ENCODE measurements around the gene FNDC3B. TPM values are rescaled to one million over a fixed set of nuclear protein-coding genes. Genes with fewer than 3 reads are reported as not detected.
"Not testable (repeated sequence)": the region's sequence is repeated elsewhere in the genome, so short reads cannot be mapped to it uniquely, and the experiment has no call there.

FNDC3B gene
- total RNA-seq, 1 donor from 2014 or later = 14.7 TPM

DNA sequence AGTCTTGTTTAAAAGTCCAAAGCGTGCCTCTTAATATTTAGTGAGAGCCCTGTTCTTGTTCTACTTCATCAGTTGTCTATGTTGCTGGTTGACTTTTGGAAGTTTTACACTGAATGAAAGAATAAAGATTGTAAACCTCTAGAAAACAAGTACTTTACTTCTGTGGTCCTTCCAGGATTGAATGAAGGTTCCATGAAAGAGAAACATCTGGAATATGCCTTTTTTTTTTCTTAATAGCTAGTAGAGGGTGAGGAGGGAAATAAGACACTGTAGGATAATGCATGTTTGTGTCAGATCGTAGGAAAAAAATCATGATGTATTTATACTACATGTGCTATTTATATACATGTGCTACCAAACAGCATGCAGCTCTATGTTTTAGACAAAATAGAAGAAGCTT, 205.9 kb downstream of the FNDC3B start:
- no peak for FAIRE-seq
- DNase-seq (ENCODE audit: low spot score in 2 of 2) = no peak

DNA sequence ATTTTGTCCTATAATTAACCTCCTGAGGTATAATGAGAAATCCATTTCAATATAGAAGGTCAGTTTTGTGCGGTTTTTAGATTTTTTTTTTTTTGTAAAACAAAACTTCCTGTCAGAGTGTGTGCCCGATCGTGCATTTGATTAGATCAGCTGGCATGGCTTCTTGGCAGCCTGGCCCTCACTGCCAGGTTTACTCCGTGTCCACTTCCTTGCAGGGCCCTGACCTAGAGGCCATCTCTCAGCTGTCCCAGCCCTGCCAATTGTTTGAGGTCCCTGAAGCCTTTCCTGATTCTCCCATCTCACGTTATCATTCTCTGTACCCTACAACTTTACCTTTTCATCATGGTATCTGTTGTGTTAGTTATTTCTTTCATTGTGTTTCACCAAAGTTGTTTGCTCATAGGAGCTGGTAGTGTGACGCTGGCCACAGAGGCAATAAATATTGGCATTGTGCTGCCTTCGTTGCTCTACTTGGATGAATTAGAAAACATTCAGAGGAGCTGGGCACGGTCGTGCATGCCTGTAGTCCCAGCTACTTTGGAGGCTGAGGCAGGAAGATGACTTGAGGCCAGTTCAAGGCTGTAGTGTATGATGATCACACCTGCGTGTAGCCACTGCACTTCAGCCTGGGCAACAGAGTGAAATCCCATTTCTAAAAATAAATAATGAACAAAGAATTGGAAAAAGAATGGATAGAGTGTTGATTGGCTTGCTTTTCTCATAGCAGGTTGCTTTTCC, 206.9 kb downstream of the FNDC3B start:
- no peak for FAIRE-seq

DNA sequence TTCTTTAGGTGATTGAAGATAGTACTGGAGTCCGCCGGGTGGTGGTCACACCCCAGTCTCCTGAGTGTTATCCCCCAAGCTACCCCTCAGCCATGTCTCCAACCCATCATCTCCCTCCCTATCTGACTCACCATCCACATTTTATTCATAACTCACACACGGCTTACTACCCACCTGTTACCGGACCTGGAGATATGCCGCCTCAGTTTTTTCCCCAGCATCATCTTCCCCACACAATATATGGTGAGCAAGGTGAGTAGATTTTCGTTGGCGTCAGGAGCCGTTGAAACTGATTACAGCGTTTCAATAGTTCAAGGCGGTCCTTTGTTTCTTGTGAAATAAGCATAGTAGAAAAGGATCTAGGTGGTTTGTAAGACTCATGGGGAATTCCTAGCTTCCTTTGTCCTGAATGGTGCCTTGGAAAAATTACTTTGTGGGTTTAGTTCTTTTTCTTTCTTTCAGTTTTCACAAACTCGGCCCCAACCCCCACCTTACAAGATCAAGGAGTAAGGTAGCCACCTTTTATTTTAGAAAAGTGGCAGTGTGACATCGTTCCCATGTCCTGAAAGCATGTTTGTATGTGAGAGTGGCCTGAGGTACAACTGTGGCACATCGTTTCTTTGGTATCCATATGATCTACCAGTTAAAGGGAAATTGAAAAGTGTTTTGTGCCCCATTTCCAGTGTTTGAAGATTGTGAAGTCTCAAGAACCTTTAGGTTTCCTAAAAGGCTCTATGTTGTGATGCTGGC, 208.3 kb downstream of the FNDC3B start:
- DNase-seq (ENCODE audit: low spot score in 2 of 2) (no peak), FAIRE-seq (no peak)

More for the DNA sequence above, 206.9 kb downstream of the FNDC3B start:
- DNase-seq (ENCODE audit: low spot score in 2 of 2) = no peak

DNA sequence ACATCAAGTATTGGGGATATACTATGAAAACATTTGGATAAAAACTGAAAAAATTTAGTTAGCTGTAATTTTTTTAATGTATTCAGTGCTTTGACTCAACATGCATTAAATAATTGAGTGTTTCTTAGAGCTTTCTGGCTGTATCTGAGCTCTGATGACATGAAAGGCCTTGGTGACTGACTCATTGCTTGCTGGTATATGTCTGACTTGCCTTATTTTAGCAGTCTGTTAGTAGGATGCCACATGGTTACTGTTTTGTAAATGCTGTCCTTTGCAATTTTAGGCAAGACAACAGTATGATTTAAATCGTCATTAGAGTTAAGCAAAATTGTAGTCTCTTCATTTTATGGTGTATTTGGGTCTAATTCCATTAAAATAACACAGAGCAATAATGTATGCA, 209.7 kb downstream of the FNDC3B start:
- FAIRE-seq (no peak), DNase-seq (ENCODE audit: low spot score in 2 of 2) (no peak)

DNA sequence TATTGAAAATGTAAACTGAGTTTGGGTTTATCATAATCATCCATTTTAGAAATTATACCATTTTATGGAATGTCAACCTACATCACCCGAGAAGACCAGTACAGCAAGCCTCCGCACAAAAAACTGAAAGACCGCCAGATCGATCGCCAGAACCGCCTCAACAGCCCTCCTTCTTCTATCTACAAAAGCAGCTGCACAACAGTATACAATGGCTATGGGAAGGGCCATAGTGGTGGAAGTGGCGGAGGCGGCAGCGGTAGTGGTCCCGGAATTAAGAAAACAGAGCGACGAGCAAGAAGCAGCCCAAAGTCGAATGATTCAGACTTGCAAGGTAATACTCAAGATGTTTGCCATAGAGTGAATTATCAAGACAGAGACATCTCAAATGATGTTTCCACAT, 211.8 kb downstream of the FNDC3B start:
- FAIRE-seq (no peak), DNase-seq (ENCODE audit: low spot score in 2 of 2) (no peak)

DNA sequence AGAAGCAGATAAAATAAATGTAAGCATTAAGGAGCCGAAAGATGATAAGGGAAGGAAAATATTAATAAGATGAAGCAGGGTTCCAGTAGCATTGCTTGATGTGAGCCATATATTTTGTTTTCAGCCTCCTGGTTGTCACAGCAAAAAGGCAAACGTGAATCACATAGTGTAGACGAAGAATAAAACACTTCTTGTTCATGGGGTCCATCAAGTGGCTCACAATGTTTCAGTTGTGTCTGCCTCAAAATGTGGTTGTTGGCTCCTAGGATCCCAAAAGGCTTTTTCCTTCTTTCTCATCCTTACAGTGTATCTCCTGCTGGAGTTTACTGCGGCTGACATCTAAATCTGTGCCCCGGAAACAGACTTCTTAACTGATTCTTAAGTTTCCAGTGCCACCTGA, 213.8 kb downstream of the FNDC3B start:
- FAIRE-seq = no peak
- no peak for DNase-seq (ENCODE audit: low spot score in 2 of 2)

DNA sequence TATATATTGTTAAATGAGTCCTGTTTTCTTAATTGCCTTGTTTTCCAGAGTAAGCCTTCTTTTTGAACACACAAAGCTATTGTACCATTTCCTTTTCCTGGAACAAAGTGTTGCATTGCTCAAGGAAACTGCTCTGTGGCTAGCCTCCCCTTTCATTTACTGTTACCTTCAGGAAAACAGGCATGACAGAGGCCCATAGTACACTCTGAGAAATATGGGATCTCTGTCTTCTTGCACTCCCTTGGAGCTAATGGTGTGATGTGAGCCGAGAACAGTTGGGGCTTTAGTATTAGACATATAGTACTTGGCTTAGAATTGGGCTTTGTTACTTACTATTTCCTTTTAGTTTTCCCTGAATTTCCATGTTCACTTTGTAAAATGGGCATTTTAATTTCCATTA, 215.2 kb downstream of the FNDC3B start:
- FAIRE-seq (no peak), DNase-seq (ENCODE audit: low spot score in 2 of 2) (no peak)

DNA sequence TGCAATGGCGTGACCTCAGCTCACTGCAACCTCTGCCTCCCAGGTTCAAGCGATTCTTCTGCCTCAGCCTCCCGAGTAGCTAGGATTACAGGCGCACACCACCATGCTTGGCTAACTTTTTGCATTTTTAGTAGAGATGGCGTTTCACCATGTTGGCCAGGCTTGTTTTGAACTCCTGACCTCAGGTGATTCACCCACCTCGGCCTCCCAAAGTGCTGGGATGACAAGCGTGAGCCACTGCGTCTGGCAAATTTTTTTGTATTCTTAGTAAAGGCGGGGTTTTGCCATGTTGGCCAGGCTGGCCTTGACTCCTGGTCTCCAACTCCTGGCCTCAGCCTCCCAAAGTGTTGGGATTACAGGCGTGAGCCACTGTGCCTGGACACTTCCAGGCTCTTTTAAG, 215.9 kb downstream of the FNDC3B start:
- DNase-seq (ENCODE audit: low spot score in 2 of 2); FAIRE-seq: not testable (repeated sequence)

DNA sequence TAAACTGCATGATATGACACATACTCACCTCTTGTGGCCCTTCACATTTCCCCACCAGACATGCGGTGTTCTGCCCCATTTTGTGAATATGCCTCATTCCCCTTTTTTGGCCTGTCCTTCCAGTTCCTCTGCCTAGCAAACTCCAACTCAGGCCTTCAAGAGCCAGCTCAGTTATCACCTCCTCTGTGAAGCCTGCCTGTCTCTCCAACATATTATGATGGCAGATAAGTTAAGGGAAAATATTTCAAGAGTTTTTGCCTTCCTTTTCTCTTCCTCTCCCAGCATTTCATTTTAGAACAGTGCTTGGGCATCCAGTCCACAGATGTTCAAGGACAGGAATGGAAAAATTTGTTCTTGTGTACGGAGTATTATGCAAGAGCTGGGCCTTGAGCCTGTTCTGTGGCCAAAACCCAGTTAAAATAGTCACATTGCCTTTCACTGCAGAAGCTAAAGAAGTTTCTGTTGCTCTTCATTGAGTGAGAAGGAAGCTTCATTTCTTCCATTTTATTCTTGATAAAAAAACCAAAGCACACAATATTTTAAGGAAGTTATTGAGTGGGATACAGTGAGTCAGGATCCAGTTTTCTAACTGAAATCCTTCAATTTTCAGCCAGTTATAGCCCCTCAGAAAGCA, 216.8 kb downstream of the FNDC3B start:
- DNase-seq (ENCODE audit: low spot score in 2 of 2) (no peak), FAIRE-seq (no peak)

DNA sequence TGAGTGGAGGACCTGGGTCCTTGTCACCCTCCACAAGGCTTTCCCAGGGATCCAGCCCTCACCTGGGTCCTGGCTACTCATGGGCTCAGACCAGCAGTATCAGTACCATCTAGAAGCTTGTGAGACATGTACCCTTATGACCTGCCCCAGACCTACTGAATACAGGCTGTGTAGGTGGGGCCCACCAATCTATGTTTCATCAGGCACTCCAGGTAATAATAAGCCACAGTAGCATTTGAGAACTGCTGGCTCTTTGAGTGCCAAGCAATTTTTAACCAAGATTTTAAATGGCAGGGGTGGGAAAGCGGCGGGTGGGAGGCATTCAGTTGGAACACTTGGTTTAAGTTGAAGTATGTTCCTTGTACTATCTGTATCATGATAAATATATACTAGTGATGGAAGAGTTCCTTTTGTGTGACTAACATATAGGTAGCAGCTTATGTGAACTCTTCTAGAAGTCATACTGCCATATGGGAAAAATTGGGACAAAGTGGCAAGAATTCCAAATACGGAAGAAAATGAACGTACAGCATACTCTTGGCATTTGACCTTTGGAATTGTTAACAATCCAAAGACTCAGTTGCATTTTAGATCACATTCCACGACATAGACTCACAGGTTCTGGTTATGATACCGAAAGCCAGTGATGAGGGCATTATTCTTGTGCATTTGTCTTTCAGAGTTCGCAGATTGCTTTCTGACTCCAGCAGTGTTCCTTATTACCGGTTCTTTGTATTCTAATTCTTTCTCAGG, 218.4 kb downstream of the FNDC3B start:
- no peak for FAIRE-seq
- DNase-seq (ENCODE audit: low spot score in 2 of 2) = no peak

DNA sequence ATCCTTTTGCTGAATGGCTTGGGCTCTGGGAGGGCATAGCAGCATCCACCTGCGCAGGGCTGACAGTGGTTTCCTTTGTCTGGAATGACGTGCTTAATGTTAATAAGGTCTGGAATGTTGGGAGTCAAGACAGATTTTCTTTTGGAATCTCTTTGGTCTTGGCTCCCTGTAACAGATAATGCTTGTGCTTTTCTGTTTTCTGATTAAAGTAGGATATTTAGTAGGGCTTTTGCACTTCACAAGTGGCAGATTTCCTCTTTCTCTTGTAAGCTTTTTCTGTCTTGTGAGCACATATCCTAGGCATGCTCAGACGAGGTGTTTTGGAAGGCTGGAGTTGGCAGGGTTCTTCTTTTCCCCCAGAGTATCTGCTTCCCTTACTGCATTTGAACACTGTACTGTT, 219.2 kb downstream of the FNDC3B start:
- FAIRE-seq = no peak

DNA sequence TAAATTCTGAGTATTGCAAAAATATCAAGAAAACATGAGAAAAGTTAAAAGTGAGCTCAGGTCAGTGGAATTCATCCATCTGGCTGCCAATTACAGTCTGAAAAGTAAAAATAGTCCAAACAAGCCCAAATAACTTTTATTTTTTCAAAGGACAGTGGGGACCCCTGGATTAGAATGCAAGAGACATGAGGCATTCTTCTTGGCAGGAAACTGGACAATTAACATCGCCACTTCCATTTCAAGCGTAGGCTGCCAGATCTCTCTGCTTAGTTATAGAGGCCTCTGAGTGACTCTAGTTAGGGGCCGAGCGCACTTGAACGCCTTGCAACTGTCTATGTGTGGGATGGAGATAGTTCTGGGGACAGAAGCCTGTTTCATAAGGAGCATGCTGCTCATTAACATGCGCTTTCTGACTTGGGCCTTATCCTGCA, 219.7 kb downstream of the FNDC3B start:
- FAIRE-seq = no peak
- no peak for DNase-seq (ENCODE audit: low spot score in 2 of 2)

More for the DNA sequence above, 219.2 kb downstream of the FNDC3B start:
- DNase-seq (ENCODE audit: low spot score in 2 of 2) = no peak

DNA sequence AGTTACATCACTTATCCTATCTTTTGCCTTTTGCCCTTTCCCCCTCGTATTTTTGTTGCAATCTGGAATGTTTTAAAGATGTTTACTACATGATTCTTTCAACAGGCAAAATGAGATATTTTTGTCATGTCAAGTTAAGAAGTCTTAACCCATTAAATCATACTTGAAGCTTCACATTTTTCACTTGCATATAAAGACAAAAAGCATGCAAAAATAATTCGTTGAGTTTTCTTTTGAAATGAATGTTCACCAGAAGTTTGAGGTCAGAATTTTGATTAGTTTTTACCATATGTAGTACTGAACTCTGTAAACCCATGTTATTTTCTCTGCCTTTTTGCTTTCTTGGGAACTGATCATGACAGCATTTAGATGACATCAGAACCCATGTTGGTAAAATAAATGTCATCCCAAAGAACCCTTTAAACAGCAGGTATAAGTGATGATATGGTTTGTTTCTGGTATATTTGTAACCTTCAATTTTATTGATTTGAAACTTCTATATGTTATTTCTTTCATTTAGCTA, 220.4 kb downstream of the FNDC3B start:
- FAIRE-seq (no peak), DNase-seq (ENCODE audit: low spot score in 2 of 2) (no peak)

DNA sequence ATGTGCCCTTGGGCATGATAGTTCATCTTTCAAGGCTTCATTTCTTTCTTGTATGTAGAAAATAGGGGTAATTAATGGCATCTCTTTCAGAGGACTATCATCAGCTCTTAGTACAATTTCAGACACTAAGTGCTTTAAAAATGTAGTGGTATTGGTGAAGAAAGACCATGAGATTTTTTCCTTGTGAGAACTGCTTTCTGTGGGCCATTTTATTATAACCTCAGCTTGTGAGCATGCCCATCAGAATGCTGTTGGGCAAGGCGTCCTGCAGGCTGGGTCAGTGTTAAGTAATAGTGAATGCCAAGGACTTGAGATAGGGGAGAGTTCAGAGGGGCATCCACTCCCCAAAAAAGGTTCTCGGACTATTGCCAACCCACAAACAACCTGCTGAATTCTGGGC, 221.0 kb downstream of the FNDC3B start:
- no peak for FAIRE-seq

DNA sequence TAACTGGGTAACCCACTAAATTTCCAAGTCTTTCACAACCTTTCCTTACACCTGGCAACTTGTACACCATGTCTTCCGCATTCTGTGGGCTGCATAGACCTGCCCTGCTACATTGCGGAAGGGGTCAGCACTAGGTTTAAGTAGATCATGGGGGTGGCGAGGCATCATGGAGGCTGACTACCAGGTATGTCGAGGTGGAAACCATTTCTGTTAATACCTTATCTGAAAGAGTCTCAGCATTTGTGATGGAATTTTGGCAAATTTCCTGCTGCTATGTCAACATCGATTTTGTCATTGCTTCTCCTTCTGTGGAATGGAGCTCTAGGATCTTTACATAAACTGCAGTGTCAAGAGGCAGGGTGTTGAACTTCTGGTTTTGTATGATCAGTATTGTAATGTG, 221.7 kb downstream of the FNDC3B start:
- DNase-seq (ENCODE audit: low spot score in 2 of 2) (no peak), FAIRE-seq (no peak)

More for the DNA sequence above, 221.0 kb downstream of the FNDC3B start:
- DNase-seq (ENCODE audit: low spot score in 2 of 2) = no peak

DNA sequence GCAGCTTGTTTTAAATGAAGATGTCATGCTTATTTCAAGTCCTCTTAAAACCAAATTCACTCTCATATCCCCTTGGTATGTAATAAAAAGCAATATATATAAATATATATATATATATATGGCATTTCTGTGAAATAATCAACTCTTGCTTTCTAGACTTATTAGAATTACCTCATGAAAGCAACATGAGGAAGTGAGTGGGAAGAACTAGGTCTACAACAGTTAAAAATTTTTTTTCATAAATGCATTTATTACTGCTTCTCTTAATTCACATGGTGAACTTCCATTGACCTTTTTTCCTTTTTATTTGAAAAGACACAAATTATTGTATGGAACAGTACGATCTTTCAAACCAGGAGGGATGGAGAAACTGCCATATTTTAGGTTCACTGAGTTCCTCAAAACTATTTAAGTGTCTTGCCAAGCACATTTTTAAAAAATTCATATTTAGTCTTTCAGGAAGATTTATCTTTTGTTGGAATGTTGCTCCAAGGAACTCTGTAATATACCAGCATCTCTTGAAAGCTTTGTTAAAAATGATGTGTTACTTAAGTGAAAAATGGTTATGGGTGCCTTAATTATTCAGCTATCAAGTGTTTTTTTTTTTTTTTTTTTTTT, 223.7 kb downstream of the FNDC3B start:
- DNase-seq (ENCODE audit: low spot score in 2 of 2) = no peak
- FAIRE-seq = no peak

DNA sequence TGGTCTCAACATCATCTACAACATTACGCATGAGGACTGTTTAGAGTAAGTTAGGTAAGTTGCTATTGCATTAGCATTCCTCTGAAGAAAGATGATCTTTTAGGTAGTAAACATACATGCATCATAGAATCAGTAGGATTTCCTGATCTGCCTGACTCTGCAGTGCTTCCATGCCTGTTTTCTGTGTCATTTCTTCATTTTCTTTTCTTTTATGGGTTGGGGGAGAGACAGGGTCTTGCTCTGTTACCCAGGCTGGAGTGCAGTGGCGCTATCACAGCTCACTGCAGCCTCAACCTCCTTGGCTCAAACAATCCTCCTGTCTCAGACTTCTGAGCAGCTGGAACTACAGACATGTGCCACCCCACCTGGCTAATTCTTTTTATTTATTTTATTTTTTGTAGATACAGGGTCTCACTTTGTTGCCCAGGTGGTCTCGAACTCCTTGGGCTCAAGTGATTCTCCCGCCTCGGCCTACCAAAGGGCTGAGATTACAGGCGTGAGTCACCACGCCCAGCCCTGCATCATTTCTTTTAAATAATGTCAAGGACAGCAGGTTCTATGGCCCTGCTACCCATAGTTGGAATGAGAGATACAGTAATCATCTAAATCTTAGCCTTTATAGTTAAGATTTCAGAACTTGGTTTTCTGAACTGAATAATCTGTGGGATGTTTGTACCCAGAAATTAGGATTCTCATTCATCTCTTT, 224.6 kb downstream of the FNDC3B start:
- FAIRE-seq (no peak), DNase-seq (ENCODE audit: low spot score in 2 of 2) (no peak)

DNA sequence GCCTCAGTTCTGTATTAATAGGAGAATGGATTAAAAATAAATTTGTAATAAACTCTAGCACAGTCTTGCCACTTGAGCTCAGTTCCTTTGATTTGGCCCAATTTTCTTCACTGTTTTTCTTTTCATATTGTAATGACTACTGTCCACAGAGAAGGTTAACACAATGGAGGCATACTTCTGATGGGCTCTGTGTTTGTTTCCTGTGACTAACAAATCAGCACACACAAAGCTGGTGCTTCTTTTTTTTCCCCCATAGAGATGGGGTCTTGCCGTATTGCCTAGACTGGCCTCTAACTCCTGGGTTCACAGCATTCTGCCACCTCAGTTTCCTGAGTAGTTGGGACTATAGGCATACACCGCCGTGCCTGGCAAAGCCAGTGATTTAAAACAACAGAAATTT, 226.7 kb downstream of the FNDC3B start:
- DNase-seq (ENCODE audit: low spot score in 2 of 2) = no peak
- FAIRE-seq = no peak

DNA sequence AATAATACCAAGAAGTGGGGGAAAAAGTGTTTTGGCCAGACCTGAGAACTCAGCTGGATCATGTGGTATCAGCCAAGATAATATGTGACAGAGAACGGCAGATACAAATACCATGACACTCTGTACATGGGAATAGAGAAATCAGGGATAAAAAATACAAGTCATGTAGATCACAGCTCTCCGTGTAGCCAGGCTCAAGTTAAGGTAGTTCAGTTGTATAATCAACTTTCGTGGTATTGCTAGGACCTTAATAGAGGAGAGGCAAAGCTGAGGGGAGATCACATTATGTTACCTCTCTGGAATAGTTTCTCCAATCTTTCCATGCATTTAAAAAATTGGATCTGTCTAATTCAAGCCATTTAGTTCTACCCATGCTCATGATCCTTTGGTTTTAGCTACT, 229.0 kb downstream of the FNDC3B start:
- DNase-seq (ENCODE audit: low spot score in 2 of 2) = no peak

More for the DNA sequence above, 229.0 kb downstream of the FNDC3B start:
- FAIRE-seq = no peak

All from frontal cortex (tissue), 4 donors.